GM20000 (cell line): ENCODE measurements around the gene RRP1B.

Source experiments
- DNase-seq: peaks from one replicate; pipeline ENCODE4 v3.0.0; 2012; ENCODE audit warnings: low spot score
- CTCF ChIP-seq: IDR thresholded peaks from 2 replicates; pipeline ENCODE4 v1.5.1; 2012; ENCODE audit warnings: mild to moderate bottlenecking, control low read depth; ENCODE audit errors: extremely low read depth, missing control alignments

Gene RRP1B

GRCh38 chr21:43719748-43720538 lies 60.6 kb downstream of the RRP1B start:
- DNase-seq: no peak
- TF ChIP-seq CTCF: no peak

- TF ChIP-seq CTCF: no peak
- no peak for DNase-seq
Measured at GRCh38 chr21:43720539-43721166, 61.3 kb downstream of the RRP1B start.

GRCh38 chr21:43721206-43721605 lies 61.8 kb downstream of the RRP1B start:
- no peak for DNase-seq
- TF ChIP-seq CTCF: no peak

- no peak for DNase-seq
- no peak for TF ChIP-seq CTCF
Measured at GRCh38 chr21:43721939-43722338, 62.6 kb downstream of the RRP1B start.

DNA sequence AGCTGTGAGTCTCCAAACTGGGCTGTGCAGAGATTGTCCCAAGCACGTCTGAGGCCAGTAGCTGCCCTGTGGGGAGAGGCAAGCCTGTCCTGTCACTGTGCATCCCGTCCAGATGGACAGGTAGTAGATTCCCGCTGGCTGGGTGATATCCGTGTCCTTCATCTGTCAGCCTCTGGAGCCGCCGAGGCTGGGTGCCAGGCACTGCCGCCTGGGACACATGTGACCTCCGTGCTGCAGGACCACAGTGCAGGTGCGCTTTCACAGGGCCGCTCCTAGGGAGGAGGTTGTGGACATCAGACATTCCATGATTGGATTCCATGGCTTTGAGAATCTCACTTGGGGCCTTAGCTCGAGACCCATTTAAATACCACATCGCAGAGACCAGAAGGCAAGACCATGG lies 64.3 kb downstream of the RRP1B start:
- no peak for TF ChIP-seq CTCF
- no peak for DNase-seq

- no peak for DNase-seq
- no peak for TF ChIP-seq CTCF
Measured at GRCh38 chr21:43726686-43727518, 67.5 kb downstream of the RRP1B start.
